Panc1 (cell line): ENCODE measurements around the gene FSTL5.

ENCODE experiments used
- CTCF ChIP-seq: fragments of 450-650 bp; IDR thresholded peaks from 2 replicates; pipeline ENCODE4 v1.5.1; 2017; ENCODE audit warnings: mild to moderate bottlenecking
- POLR2AphosphoS5 ChIP-seq: IDR thresholded peaks from 2 replicates; pipeline ENCODE4 v1.6.1; 2012; ENCODE audit warnings: mild to moderate bottlenecking, low read depth, low read length, moderate library complexity
- SIN3A ChIP-seq: IDR thresholded peaks from 2 replicates; pipeline ENCODE4 v1.6.1; 2012; ENCODE audit warnings: low read depth, mild to moderate bottlenecking, low read length, moderate library complexity, borderline replicate concordance; ENCODE audit not compliant: insufficient read depth
- TF ChIP-seq, protein P1 (sequence below), 2 experiments: IDR thresholded peaks; 2 replicates each; pipeline ENCODE4 v1.6.1; 2011 to 2012; ENCODE audit warnings: low read depth in 2 of 2, control low read depth in 1 of 2, low read length in 1 of 2, mild to moderate bottlenecking in 1 of 2, moderate library complexity in 1 of 2; ENCODE audit not compliant: insufficient read depth in 1 of 2

DNA sequence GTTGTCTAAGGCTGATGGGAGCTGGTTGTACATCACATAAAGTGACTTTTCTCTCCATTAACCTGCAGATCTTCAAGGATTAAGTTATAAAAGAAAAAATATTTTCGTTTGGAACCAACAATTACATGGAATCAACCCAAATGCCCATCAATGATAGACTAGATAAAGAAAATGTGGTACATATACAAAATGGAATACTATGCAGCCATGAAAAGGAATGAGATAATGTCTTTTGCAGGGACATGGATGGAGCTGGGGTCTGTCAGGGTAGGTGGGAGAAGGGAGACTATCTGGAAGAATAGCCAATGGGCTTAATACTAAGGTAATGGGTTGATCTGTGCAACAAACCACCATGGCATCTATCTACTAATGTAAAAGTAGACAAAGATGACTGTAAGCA is 313.2 kb downstream of the FSTL5 start:
- TF ChIP-seq CTCF (no peak), POLR2AphosphoS5 (no peak), SIN3A (no peak)
- TF ChIP-seq, protein P1, sequence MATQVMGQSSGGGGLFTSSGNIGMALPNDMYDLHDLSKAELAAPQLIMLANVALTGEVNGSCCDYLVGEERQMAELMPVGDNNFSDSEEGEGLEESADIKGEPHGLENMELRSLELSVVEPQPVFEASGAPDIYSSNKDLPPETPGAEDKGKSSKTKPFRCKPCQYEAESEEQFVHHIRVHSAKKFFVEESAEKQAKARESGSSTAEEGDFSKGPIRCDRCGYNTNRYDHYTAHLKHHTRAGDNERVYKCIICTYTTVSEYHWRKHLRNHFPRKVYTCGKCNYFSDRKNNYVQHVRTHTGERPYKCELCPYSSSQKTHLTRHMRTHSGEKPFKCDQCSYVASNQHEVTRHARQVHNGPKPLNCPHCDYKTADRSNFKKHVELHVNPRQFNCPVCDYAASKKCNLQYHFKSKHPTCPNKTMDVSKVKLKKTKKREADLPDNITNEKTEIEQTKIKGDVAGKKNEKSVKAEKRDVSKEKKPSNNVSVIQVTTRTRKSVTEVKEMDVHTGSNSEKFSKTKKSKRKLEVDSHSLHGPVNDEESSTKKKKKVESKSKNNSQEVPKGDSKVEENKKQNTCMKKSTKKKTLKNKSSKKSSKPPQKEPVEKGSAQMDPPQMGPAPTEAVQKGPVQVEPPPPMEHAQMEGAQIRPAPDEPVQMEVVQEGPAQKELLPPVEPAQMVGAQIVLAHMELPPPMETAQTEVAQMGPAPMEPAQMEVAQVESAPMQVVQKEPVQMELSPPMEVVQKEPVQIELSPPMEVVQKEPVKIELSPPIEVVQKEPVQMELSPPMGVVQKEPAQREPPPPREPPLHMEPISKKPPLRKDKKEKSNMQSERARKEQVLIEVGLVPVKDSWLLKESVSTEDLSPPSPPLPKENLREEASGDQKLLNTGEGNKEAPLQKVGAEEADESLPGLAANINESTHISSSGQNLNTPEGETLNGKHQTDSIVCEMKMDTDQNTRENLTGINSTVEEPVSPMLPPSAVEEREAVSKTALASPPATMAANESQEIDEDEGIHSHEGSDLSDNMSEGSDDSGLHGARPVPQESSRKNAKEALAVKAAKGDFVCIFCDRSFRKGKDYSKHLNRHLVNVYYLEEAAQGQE (IDR thresholded peaks at IDR 0.05; ENCODE audit: insufficient read depth in 1 of 2, low read depth in 2 of 2, low read length in 1 of 2): no peak
